Nephron progenitor cell (in vitro differentiated cells): ENCODE results near the gene HIF1A.

ENCODE experiments used
- DNase-seq: peaks from one replicate; pipeline ENCODE4 v3.0.0; 2021
- H3K27ac Mint-ChIP-seq: 2 replicates; pipeline ENCODE4 v1.8.0; 2021; ENCODE audit warnings: mild to moderate bottlenecking, moderate library complexity, mixed read lengths
- H3K27me3 Mint-ChIP-seq: 2 replicates; pipeline ENCODE4 v1.8.0; 2021; ENCODE audit warnings: mild to moderate bottlenecking, low read depth, mixed read lengths; ENCODE audit not compliant: poor library complexity
- H3K36me3 Mint-ChIP-seq: 2 replicates; pipeline ENCODE4 v1.8.0; 2021; ENCODE audit warnings: low read depth, mixed read lengths
- H3K4me1 Mint-ChIP-seq: 2 replicates; pipeline ENCODE4 v1.8.0; 2021; ENCODE audit warnings: mixed read lengths
- H3K4me3 Mint-ChIP-seq: 2 replicates; pipeline ENCODE4 v1.8.0; 2021; ENCODE audit warnings: mild to moderate bottlenecking, moderate library complexity, mixed read lengths
- H3K9me3 Mint-ChIP-seq: 2 replicates; pipeline ENCODE4 v1.8.0; 2021; ENCODE audit warnings: mild to moderate bottlenecking, moderate library complexity, mixed read lengths
- TF ChIP-seq, protein P1 (sequence below): fragments of 200-600 bp; sonication (generic); IDR thresholded peaks from 2 replicates; pipeline ENCODE4 v1.5.0; 2021; ENCODE audit warnings: antibody characterized with exemption

Gene HIF1A

GRCh38 chr14:61677479-61677878 lies 17.8 kb upstream of the HIF1A start:
- Mint-ChIP-seq H3K27me3 (peaks cover 15% of the 10 kb centered on the region), H3K27ac (no peak overlapping the region), H3K36me3 (no peaks in the 10 kb centered on the region), H3K9me3 (no peaks in the 10 kb centered on the region), H3K4me1 (peaks cover 7% of the 10 kb centered on the region), H3K4me3 (no peak overlapping the region)
- TF ChIP-seq, protein P1, sequence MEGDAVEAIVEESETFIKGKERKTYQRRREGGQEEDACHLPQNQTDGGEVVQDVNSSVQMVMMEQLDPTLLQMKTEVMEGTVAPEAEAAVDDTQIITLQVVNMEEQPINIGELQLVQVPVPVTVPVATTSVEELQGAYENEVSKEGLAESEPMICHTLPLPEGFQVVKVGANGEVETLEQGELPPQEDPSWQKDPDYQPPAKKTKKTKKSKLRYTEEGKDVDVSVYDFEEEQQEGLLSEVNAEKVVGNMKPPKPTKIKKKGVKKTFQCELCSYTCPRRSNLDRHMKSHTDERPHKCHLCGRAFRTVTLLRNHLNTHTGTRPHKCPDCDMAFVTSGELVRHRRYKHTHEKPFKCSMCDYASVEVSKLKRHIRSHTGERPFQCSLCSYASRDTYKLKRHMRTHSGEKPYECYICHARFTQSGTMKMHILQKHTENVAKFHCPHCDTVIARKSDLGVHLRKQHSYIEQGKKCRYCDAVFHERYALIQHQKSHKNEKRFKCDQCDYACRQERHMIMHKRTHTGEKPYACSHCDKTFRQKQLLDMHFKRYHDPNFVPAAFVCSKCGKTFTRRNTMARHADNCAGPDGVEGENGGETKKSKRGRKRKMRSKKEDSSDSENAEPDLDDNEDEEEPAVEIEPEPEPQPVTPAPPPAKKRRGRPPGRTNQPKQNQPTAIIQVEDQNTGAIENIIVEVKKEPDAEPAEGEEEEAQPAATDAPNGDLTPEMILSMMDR = no peak
- DNase-seq = no peak

- no peaks in the 10 kb centered on the region for H3K36me3 Mint-ChIP-seq
- H3K4me3 Mint-ChIP-seq = no peak overlapping the region
- H3K4me1 Mint-ChIP-seq = peaks cover 7% of the 10 kb centered on the region
- H3K27me3 Mint-ChIP-seq = peaks cover 14% of the 10 kb centered on the region
- TF ChIP-seq, protein P1 = no peak
- DNase-seq = peak; percentile 22
- H3K9me3 Mint-ChIP-seq = no peaks in the 10 kb centered on the region
- H3K27ac Mint-ChIP-seq = no peak overlapping the region
Observed at GRCh38 chr14:61678975-61679374, 16.3 kb upstream of the HIF1A start.

GRCh38 chr14:61681413-61681812 lies 13.9 kb upstream of the HIF1A start:
- H3K27me3 Mint-ChIP-seq = peaks cover 11% of the 10 kb centered on the region

DNA sequence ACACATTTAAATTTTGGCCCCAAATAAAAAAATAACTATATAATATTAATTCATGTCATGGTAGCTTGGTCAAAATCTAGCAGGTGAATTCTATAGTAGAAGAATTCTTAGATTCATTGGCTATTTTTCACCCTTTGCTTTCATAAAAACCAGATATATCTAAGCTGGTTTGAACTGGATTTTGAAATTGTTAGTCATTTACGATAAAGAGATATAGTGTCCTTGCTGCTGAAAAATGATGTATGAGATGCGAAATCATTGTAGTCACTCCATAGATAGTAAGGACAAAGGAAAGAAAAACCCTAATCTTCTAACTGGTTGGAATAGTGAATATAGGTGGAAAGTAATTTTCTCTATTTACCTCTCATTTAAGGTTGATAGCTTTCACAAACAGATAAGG lies 12.2 kb upstream of the HIF1A start:
- Mint-ChIP-seq H3K9me3 (peaks cover 22% of the 10 kb centered on the region), H3K36me3 (no peaks in the 10 kb centered on the region), H3K27ac (no peak overlapping the region), H3K27me3 (peaks cover 14% of the 10 kb centered on the region), H3K4me3 (no peak overlapping the region), H3K4me1 (peaks cover 7% of the 10 kb centered on the region)
- no peak for DNase-seq
- TF ChIP-seq, protein P1 = no peak

More at GRCh38 chr14:61681413-61681812, 13.9 kb upstream of the HIF1A start:
- Mint-ChIP-seq H3K27ac (no peak overlapping the region), H3K9me3 (peaks cover 5% of the 10 kb centered on the region), H3K4me3 (no peak overlapping the region), H3K4me1 (peaks cover 7% of the 10 kb centered on the region), H3K36me3 (no peaks in the 10 kb centered on the region)
- no peak for DNase-seq
- TF ChIP-seq, protein P1 = no peak

DNA sequence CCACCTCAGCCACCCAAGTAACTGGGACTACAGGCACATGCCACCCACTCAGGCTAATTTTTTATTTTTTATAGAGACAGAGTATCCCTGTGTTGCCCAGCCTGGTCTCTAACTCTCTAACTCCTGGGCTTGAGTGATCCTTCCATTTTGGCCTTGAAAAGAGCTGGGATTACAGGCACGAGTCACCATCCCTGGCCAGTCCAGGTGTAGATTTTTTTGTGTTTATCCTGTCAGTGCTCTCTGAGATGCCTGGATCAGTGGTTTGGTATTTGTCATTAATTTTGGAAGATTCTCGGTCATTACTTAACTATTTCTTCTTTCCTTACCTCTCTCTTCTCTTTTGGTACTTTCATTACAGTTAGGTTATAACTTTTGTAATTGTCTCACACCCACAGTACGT lies 5.3 kb upstream of the HIF1A start:
- Mint-ChIP-seq H3K9me3 (peaks cover 47% of the 10 kb centered on the region), H3K27me3 (peaks cover 4% of the 10 kb centered on the region)
- no peak for DNase-seq

DNA sequence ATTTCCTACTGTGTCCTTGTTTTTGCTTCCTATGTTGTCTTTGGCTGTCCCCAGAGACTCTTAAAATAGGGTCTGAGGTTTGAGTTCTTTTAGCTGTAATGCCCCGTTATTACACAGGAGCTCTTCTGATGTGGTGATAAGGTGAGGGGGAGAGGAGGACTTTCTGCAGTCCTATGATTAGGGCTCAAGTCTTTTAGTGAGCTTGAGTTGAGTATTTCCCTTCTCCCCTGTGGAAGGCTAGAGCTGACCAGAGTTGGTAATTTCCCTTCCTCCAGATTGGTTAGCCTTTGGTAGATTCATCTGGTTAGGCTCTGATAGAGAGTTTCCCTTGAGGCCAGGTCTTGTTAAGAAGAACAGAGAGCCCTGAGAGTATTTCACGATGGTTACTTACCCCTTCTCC lies 4.3 kb upstream of the HIF1A start:
- Mint-ChIP-seq H3K9me3 (peaks cover 44% of the 10 kb centered on the region), H3K4me3 (no peak overlapping the region), H3K36me3 (peaks cover 12% of the 10 kb centered on the region), H3K27ac (no peak overlapping the region), H3K4me1 (peaks cover 23% of the 10 kb centered on the region), H3K27me3 (peaks cover 4% of the 10 kb centered on the region)
- DNase-seq = no peak
- TF ChIP-seq, protein P1 = no peak

More for the DNA sequence above, 5.3 kb upstream of the HIF1A start:
- Mint-ChIP-seq H3K27ac (no peak overlapping the region), H3K4me1 (peaks cover 23% of the 10 kb centered on the region), H3K4me3 (no peak overlapping the region), H3K36me3 (peaks cover 12% of the 10 kb centered on the region)
- TF ChIP-seq, protein P1 = no peak
